Activated B cell treated with CpG ODN at 0.5 μM for 24 hours (primary cell): Measurements from ENCODE around the gene ZCCHC3. TPM values are rescaled to one million over a fixed set of nuclear protein-coding genes. Genes with fewer than 3 reads are reported as not detected.
A peak's percentile ranks its signal among the peaks of the same experiment; 100 is the strongest.
"Not testable (repeated sequence)": the region's sequence is repeated elsewhere in the genome, so short reads cannot be mapped to it uniquely, and the experiment has no call there.

Source experiments
- ATAC-seq: fragments of 200-7000 bp; cut with Tn5 transposase; one replicate; pipeline ENCODE4 v1.10.0; 2021; ENCODE audit warnings: low read depth, mild to moderate bottlenecking, moderate library complexity
- CTCF ChIA-PET: fragments of 350-600 bp; sonication (Branson Sonifier 250); formaldehyde crosslinking; loops from one replicate; lab custom pipeline; 2021; ENCODE audit warnings: antibody characterized with exemption; lab: Charles Lee
- POLR2A ChIA-PET: fragments of 350-600 bp; sonication (Branson Sonifier 250); formaldehyde crosslinking; loops from one replicate; lab custom pipeline; 2021; ENCODE audit warnings: antibody characterized with exemption; lab: Charles Lee
- DNase-seq: peaks from one replicate; pipeline ENCODE4 v3.0.0; 2022
- H3K27ac Mint-ChIP-seq: one replicate; pipeline ENCODE4 v1.8.0; 2020; ENCODE audit warnings: mixed read lengths
- H3K27me3 Mint-ChIP-seq: one replicate; pipeline ENCODE4 v1.8.0; 2021; ENCODE audit warnings: mixed read lengths
- H3K36me3 Mint-ChIP-seq: one replicate; pipeline ENCODE4 v1.8.0; 2021; ENCODE audit warnings: low read depth, mixed read lengths
- H3K4me1 Mint-ChIP-seq: one replicate; pipeline ENCODE4 v1.8.0; 2021; ENCODE audit warnings: mixed read lengths
- H3K4me3 Mint-ChIP-seq: one replicate; pipeline ENCODE4 v1.8.0; 2020; ENCODE audit warnings: mild to moderate bottlenecking, mixed read lengths
- H3K9me3 Mint-ChIP-seq: one replicate; pipeline ENCODE4 v1.8.0; 2020; ENCODE audit warnings: mixed read lengths
- CTCF ChIP-seq: fragments of 200-600 bp; IDR thresholded peaks from one replicate; pipeline ENCODE4 v1.8.0; 2022; ENCODE audit warnings: antibody characterized with exemption, mild to moderate bottlenecking
- intact Hi-C: fragments of 100-400 bp; cut with micrococcal nuclease; formaldehyde crosslinking; loops from one replicate; pipeline ENCODE4 v1.15.1; 2024
- total RNA-seq: library from RNA; stranded (reverse); gene quantifications from 2 replicates; pipeline ENCODE4 v1.2.3, GENCODE V29; 2022

The ZCCHC3 gene
- total RNA-seq, 1 donor from 2014 or later, result 25.9 TPM

GRCh38 chr20:329851-330232, 32.5 kb downstream of the ZCCHC3 start:
- no peak for TF ChIP-seq CTCF
- H3K27me3 Mint-ChIP-seq, result no peaks in the 10 kb centered on the region
- no peaks in the 10 kb centered on the region for H3K9me3 Mint-ChIP-seq
- H3K4me3 Mint-ChIP-seq, result no peak overlapping the region
- DNase-seq, result no peak
- peaks cover 33% of the 10 kb centered on the region for H3K4me1 Mint-ChIP-seq
- ChIA-PET POLR2A (interaction anchor here (0.6 to 0.8 kb wide), 3 partner anchors 12 to 80 kb away, joined by 3 read pairs; no protein-coding TSS in a partner anchor), CTCF (interaction anchor here (0.8 to 3.5 kb wide), 10 partner anchors 10 to 122 kb away, joined by 3 to 24 read pairs (median 5); partner anchors contain the start of gene NRSN2)
- intact Hi-C loops, result loop anchor here (1.0 kb wide), 2 partner anchors 63 to 121 kb away; no protein-coding TSS in a partner anchor
- no peak overlapping the region for H3K27ac Mint-ChIP-seq
- H3K36me3 Mint-ChIP-seq, result peaks cover 2% of the 10 kb centered on the region
- no peak for ATAC-seq

GRCh38 chr20:330233-331149, 33.1 kb downstream of the ZCCHC3 start:
- Mint-ChIP-seq H3K36me3 (no peaks in the 10 kb centered on the region), H3K4me1 (peaks cover 33% of the 10 kb centered on the region), H3K9me3 (no peaks in the 10 kb centered on the region), H3K27ac (peak overlapping the region; percentile 61), H3K4me3 (peak overlapping the region; percentile 19), H3K27me3 (no peaks in the 10 kb centered on the region)
- DNase-seq (peak; percentile 34), ATAC-seq (peak; percentile 51)
- ChIA-PET POLR2A (interaction anchor here (0.6 to 1.1 kb wide), 4 partner anchors 31 to 79 kb away, joined by 3 read pairs; partner anchors contain the start of gene ZCCHC3), CTCF (interaction anchor here (0.8 to 3.5 kb wide), 20 partner anchors 11 to 125 kb away, joined by 3 to 24 read pairs (median 3); partner anchors contain the start of genes NRSN2 and ZCCHC3)
- intact Hi-C loops, result loop anchor here (1.0 kb wide), 2 partner anchors 63 to 121 kb away; no protein-coding TSS in a partner anchor
- TF ChIP-seq CTCF, result peak; percentile 15

- Mint-ChIP-seq H3K4me3 (no peak overlapping the region), H3K4me1 (peaks cover 23% of the 10 kb centered on the region), H3K27me3 (no peaks in the 10 kb centered on the region), H3K27ac (no peak overlapping the region), H3K36me3 (no peaks in the 10 kb centered on the region), H3K9me3 (no peaks in the 10 kb centered on the region)
- TF ChIP-seq CTCF, result no peak
- ATAC-seq (no peak), DNase-seq (no peak)
- ChIA-PET POLR2A (no interaction called here), CTCF (no interaction called here)
- intact Hi-C loops, result no loop called here
Observed at GRCh38 chr20:334578-334977, 37.2 kb downstream of the ZCCHC3 start.

- not testable (repeated sequence) for H3K4me3 Mint-ChIP-seq
Observed at GRCh38 chr20:336040-336439, 38.7 kb downstream of the ZCCHC3 start.

GRCh38 chr20:341682-342081, 44.3 kb downstream of the ZCCHC3 start:
- ChIA-PET CTCF (interaction anchor here (1.0 kb wide), 1 partner anchor 11 kb away, joined by 3 read pairs; no protein-coding TSS in a partner anchor), POLR2A (interaction anchor here (0.9 kb wide), 1 partner anchor 12 kb away, joined by 3 read pairs; no protein-coding TSS in a partner anchor)
- Mint-ChIP-seq H3K27ac (no peak overlapping the region), H3K27me3 (no peaks in the 10 kb centered on the region), H3K4me1 (peaks cover 20% of the 10 kb centered on the region), H3K4me3 (no peak overlapping the region), H3K36me3 (no peaks in the 10 kb centered on the region), H3K9me3 (peaks cover 2% of the 10 kb centered on the region)
- no peak for TF ChIP-seq CTCF
- intact Hi-C loops, result no loop called here
- ATAC-seq, result no peak
- no peak for DNase-seq

More at GRCh38 chr20:336040-336439, 38.7 kb downstream of the ZCCHC3 start:
- H3K27me3 Mint-ChIP-seq, H3K9me3 Mint-ChIP-seq, ATAC-seq, H3K36me3 Mint-ChIP-seq, intact Hi-C loops, H3K27ac Mint-ChIP-seq, DNase-seq, CTCF ChIA-PET, POLR2A ChIA-PET: not testable (repeated sequence)
- peaks cover 13% of the 10 kb centered on the region for H3K4me1 Mint-ChIP-seq
